ENCODE data around the gene NCOA1.

The NCOA1 gene

DNA sequence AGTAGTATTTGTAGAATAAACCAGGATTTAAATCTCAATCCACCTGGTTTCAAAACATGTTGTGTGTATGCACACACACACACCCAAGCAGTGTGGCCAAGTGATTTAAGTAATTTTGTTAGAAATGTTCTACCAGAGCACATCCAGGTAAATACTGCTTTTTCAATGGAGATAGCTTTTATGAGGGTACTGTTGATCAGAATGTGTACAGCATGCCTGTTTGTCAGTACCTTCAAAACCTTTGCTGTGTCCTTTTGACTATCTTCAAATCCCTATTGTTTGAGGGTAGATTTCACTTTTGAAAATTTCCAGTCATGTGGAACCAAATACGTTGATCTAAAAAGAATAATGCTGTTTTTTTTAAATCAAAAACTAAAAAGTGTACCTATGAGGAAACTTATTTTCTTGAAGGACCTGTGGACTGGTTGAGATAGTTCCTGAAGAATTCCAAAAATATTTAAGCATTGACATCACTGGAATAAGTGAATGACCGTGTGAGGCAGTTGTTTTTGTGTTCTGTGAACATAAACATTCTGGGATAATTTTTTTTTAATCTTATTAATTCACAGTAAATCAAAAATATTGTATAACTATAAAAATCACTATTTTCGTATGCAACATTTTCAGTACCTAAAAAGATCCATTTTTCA is 231.2 kb downstream of the NCOA1 start:
- TF ChIP-seq EZH2phosphoT487 (IDR thresholded peaks at IDR 0.05; ENCODE audit: borderline replicate concordance, low read length): no peak
- TF ChIP-seq, protein P1, sequence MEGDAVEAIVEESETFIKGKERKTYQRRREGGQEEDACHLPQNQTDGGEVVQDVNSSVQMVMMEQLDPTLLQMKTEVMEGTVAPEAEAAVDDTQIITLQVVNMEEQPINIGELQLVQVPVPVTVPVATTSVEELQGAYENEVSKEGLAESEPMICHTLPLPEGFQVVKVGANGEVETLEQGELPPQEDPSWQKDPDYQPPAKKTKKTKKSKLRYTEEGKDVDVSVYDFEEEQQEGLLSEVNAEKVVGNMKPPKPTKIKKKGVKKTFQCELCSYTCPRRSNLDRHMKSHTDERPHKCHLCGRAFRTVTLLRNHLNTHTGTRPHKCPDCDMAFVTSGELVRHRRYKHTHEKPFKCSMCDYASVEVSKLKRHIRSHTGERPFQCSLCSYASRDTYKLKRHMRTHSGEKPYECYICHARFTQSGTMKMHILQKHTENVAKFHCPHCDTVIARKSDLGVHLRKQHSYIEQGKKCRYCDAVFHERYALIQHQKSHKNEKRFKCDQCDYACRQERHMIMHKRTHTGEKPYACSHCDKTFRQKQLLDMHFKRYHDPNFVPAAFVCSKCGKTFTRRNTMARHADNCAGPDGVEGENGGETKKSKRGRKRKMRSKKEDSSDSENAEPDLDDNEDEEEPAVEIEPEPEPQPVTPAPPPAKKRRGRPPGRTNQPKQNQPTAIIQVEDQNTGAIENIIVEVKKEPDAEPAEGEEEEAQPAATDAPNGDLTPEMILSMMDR (IDR thresholded peaks at IDR 0.05; ENCODE audit: low read depth, low read length, poor library complexity, severe bottlenecking): no peak

DNA sequence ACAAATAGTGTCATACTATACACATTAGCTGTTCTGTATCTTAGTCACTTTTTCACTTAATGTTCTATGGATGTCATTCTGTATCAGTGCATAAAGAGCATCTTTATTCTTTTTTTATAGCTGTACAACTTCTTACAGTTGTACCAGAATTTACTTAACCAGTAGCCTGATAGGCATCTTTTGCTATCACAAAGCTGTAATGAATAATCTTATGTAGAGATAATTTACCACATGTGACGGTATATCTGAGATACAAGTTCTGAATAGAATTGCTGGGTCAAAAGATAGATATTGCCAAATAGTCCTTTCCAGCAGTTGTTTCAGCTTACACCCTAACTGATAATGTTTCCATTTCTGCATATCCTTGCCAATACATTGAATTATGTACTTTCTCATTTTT is 232.1 kb downstream of the NCOA1 start:
- H3K36me3 ChIP-seq (ENCODE audit: control insufficient read depth, low read length): no peaks in the 10 kb centered on the region
- no peaks in the 10 kb centered on the region for H3K9me2 ChIP-seq (replicated peaks; ENCODE audit: control insufficient read depth, low read length)
- no peaks in the 10 kb centered on the region for H3K27me3 ChIP-seq (ENCODE audit: control insufficient read depth, low read length)
- H3F3A ChIP-seq (ENCODE audit: control insufficient read depth, insufficient read depth): no peaks in the 10 kb centered on the region
- no peaks in the 10 kb centered on the region for H3K79me2 ChIP-seq (ENCODE audit: control insufficient read depth, low read length)
- H3K9me3 ChIP-seq (ENCODE audit: control insufficient read depth, insufficient read depth, low read length): no peaks in the 10 kb centered on the region
- H4K20me1 ChIP-seq (ENCODE audit: control insufficient read depth, insufficient read depth, low read depth, low read length): no peaks in the 10 kb centered on the region
- no peak overlapping the region for H3K27ac ChIP-seq (ENCODE audit: low read depth, low read length)
- TF ChIP-seq, protein P1 (IDR thresholded peaks at IDR 0.05; ENCODE audit: low read depth, low read length, poor library complexity, severe bottlenecking): no peak
- no peak for TF ChIP-seq EZH2phosphoT487 (IDR thresholded peaks at IDR 0.05; ENCODE audit: borderline replicate concordance, low read length)
- no peak overlapping the region for H3K4me2 ChIP-seq (ENCODE audit: low read length)
- H3K4me3 ChIP-seq (ENCODE audit: low read length): no peak overlapping the region
- peaks cover 4% of the 10 kb centered on the region for H3K4me1 ChIP-seq (ENCODE audit: control insufficient read depth, low read length)

More for the DNA sequence above, 231.2 kb downstream of the NCOA1 start:
- Histone ChIP-seq H3K9me3 (ENCODE audit: control insufficient read depth, insufficient read depth, low read length) (no peaks in the 10 kb centered on the region), H3K27ac (ENCODE audit: low read depth, low read length) (no peak overlapping the region), H3K27me3 (ENCODE audit: control insufficient read depth, low read length) (no peaks in the 10 kb centered on the region), H3K4me1 (ENCODE audit: control insufficient read depth, low read length) (peaks cover 4% of the 10 kb centered on the region), H3K79me2 (ENCODE audit: control insufficient read depth, low read length) (no peaks in the 10 kb centered on the region), H3K9me2 (replicated peaks; ENCODE audit: control insufficient read depth, low read length) (no peaks in the 10 kb centered on the region), H3K4me3 (ENCODE audit: low read length) (no peak overlapping the region), H3K4me2 (ENCODE audit: low read length) (no peak overlapping the region), H3F3A (ENCODE audit: control insufficient read depth, insufficient read depth) (no peaks in the 10 kb centered on the region), H3K36me3 (ENCODE audit: control insufficient read depth, low read length) (no peaks in the 10 kb centered on the region), H4K20me1 (ENCODE audit: control insufficient read depth, insufficient read depth, low read depth, low read length) (no peaks in the 10 kb centered on the region)

DNA sequence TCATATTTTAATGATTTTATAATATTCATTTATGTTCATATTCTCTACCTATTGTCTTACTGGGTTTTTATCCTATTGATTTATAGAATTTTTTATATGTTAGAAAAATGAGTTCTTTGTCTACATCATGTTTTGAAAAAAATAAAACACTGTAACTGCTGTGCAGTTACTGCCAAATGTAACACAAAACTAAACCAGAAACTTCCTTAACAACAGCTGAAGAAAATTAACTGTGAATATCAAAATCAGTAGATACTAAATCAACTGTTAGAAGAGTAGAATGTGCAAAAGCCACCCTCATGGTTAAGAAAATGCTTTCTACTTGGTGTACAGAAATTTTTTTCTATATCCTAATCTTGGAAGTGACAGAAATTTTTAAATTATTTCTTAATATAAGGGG is 232.6 kb downstream of the NCOA1 start:
- H3K27ac ChIP-seq (ENCODE audit: low read depth, low read length): no peak overlapping the region
- no peak overlapping the region for H3K4me3 ChIP-seq (ENCODE audit: low read length)
- H3K4me2 ChIP-seq (ENCODE audit: low read length): no peak overlapping the region
- H4K20me1 ChIP-seq (ENCODE audit: control insufficient read depth, insufficient read depth, low read depth, low read length): no peaks in the 10 kb centered on the region
- H3F3A ChIP-seq (ENCODE audit: control insufficient read depth, insufficient read depth): no peaks in the 10 kb centered on the region
- H3K9me2 ChIP-seq (replicated peaks; ENCODE audit: control insufficient read depth, low read length): no peaks in the 10 kb centered on the region
- H3K9me3 ChIP-seq (ENCODE audit: control insufficient read depth, insufficient read depth, low read length): no peaks in the 10 kb centered on the region
- no peaks in the 10 kb centered on the region for H3K36me3 ChIP-seq (ENCODE audit: control insufficient read depth, low read length)
- no peaks in the 10 kb centered on the region for H3K27me3 ChIP-seq (ENCODE audit: control insufficient read depth, low read length)
- peaks cover 4% of the 10 kb centered on the region for H3K4me1 ChIP-seq (ENCODE audit: control insufficient read depth, low read length)
- no peaks in the 10 kb centered on the region for H3K79me2 ChIP-seq (ENCODE audit: control insufficient read depth, low read length)
- TF ChIP-seq EZH2phosphoT487 (IDR thresholded peaks at IDR 0.05; ENCODE audit: borderline replicate concordance, low read length): no peak
- TF ChIP-seq, protein P1 (IDR thresholded peaks at IDR 0.05; ENCODE audit: low read depth, low read length, poor library complexity, severe bottlenecking): no peak
